ENCODE data around the gene RBBP7. TPM values are rescaled to one million over a fixed set of nuclear protein-coding genes. Genes with fewer than 3 reads are reported as not detected.

Gene RBBP7
- 145 TPM for total RNA-seq

DNA sequence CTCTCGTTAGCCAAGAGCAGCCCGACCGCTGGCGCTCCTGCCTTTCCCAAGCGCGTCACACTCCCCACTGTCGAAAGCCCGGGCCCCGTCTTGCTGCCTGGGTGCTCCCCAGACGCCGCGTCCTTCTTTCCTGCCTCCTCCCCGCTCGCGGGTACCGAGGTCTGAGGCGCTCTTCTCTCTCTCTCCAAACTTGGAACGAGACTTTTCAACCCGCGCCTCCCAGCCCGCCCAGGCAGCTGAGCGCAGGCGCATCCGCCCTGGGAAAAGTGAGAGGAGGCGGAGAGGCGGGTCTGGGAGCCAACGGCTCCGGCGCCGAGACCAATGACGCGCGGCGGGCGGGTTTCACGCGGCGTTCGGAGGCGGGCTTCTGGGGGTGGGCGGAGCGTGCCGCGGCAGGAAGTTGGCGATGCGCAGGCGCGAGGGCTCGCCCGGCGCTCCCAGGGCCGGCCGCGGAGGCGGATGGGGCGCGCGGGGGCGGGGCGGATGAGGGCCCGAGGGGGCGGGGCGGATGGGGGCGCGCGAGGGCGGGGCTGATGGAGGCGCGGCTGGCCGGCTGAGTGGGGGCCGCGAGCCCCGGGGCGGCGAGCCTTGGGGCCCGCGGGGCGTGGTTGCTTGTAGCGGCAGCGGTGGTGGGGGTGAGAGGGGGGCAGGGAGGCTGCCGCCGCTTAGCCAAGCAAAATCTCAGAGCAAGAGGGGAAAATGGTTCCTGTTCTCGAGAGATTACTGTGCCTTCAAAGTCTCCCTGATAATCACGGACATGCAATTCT, at the start of gene RBBP7:
Gene RBBP7 (minus strand): TSS at position 268 of the 767 bp plus-strand sequence. CDS start 309 bp downstream, outside the sequence.
- Histone ChIP-seq H3K27me3 (ENCODE audit: control insufficient read depth in 3 of 3, insufficient read depth in 3 of 3, low read length in 3 of 3) (peaks cover 0 to 18% (median 0%) of the 10 kb centered on the region in 3 donors), H3K27ac (ENCODE audit: low read depth, low read length) (peak within 1 kb of the TSS; percentile 89), H3K4me3 (ENCODE audit: low read length in 3 of 3) (peak within 1 kb of the TSS; percentile 74 to 82 (median 80)), H3K9me3 (ENCODE audit: control insufficient read depth in 3 of 3, low read length in 3 of 3) (no peaks in the 10 kb centered on the region), H3K9ac (ENCODE audit: low read depth in 1 of 3, low read length in 3 of 3) (peak within 1 kb of the TSS; percentile 74 to 90 (median 88)), H3K4me1 (ENCODE audit: control insufficient read depth in 3 of 3, insufficient read depth in 3 of 3, low read length in 3 of 3) (peaks cover 13 to 23% (median 22%) of the 10 kb centered on the region in 3 donors), H3K36me3 (ENCODE audit: control insufficient read depth in 3 of 3, insufficient read depth in 3 of 3, low read length in 3 of 3) (peaks cover 0 to 3% (median 0%) of the 10 kb centered on the region in 3 donors)

GRCh38 chrX:16918979-16919378, 48.8 kb upstream of the RBBP7 start:
- Histone ChIP-seq H3K36me3 (ENCODE audit: control insufficient read depth in 3 of 3, insufficient read depth in 3 of 3, low read length in 3 of 3) (no peaks in the 10 kb centered on the region), H3K27ac (ENCODE audit: low read depth, low read length) (no peak overlapping the region), H3K27me3 (ENCODE audit: control insufficient read depth in 3 of 3, insufficient read depth in 3 of 3, low read length in 3 of 3) (no peaks in the 10 kb centered on the region), H3K9me3 (ENCODE audit: control insufficient read depth in 3 of 3, low read length in 3 of 3) (no peaks in the 10 kb centered on the region), H3K4me3 (ENCODE audit: low read length in 3 of 3) (no peak overlapping the region), H3K4me1 (ENCODE audit: control insufficient read depth in 3 of 3, insufficient read depth in 3 of 3, low read length in 3 of 3) (no peaks in the 10 kb centered on the region), H3K9ac (ENCODE audit: low read depth in 1 of 3, low read length in 3 of 3) (no peak overlapping the region)

DNA sequence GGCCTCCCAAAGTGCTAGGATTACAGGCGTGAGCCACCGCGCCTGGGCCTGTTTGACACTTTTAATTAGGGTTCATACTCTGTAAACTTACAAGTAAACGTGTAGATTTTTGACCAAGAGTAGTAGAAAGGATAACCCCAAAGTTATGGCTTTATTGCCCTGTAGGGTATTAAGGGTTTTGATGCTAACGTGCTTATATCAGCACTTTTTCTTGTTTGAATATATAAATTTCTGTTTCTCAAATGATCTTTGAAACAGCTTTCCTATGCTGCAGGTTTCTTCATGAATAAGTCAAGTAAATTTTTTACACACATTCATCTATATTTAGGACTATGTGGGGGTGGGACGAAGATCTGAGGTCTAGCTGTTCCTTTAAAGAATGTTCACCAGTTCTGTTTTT, 47.0 kb upstream of the RBBP7 start:
- Histone ChIP-seq H3K4me3 (ENCODE audit: low read length in 3 of 3) (no peak overlapping the region), H3K9me3 (ENCODE audit: control insufficient read depth in 3 of 3, low read length in 3 of 3) (no peaks in the 10 kb centered on the region), H3K27me3 (ENCODE audit: control insufficient read depth in 3 of 3, insufficient read depth in 3 of 3, low read length in 3 of 3) (peaks cover 0 to 3% (median 0%) of the 10 kb centered on the region in 3 donors), H3K27ac (ENCODE audit: low read depth, low read length) (no peak overlapping the region), H3K9ac (ENCODE audit: low read depth in 1 of 3, low read length in 3 of 3) (no peak overlapping the region), H3K4me1 (ENCODE audit: control insufficient read depth in 3 of 3, insufficient read depth in 3 of 3, low read length in 3 of 3) (no peaks in the 10 kb centered on the region), H3K36me3 (ENCODE audit: control insufficient read depth in 3 of 3, insufficient read depth in 3 of 3, low read length in 3 of 3) (no peaks in the 10 kb centered on the region)

GRCh38 chrX:16916561-16916960, 46.4 kb upstream of the RBBP7 start:
- H3K27me3 ChIP-seq (ENCODE audit: control insufficient read depth in 3 of 3, insufficient read depth in 3 of 3, low read length in 3 of 3) = peaks cover 0 to 3% (median 0%) of the 10 kb centered on the region in 3 donors
- H3K9me3 ChIP-seq (ENCODE audit: control insufficient read depth in 3 of 3, low read length in 3 of 3) = no peaks in the 10 kb centered on the region
- H3K9ac ChIP-seq (ENCODE audit: low read depth in 1 of 3, low read length in 3 of 3) = no peak overlapping the region
- no peak overlapping the region for H3K27ac ChIP-seq (ENCODE audit: low read depth, low read length)
- H3K36me3 ChIP-seq (ENCODE audit: control insufficient read depth in 3 of 3, insufficient read depth in 3 of 3, low read length in 3 of 3) = no peaks in the 10 kb centered on the region
- no peak overlapping the region for H3K4me3 ChIP-seq (ENCODE audit: low read length in 3 of 3)
- H3K4me1 ChIP-seq (ENCODE audit: control insufficient read depth in 3 of 3, insufficient read depth in 3 of 3, low read length in 3 of 3) = no peaks in the 10 kb centered on the region

- no peak overlapping the region for H3K4me3 ChIP-seq (ENCODE audit: low read length in 3 of 3)
These were observed 43.9 kb upstream of the RBBP7 start for GRCh38 chrX:16914058-16914457.

DNA sequence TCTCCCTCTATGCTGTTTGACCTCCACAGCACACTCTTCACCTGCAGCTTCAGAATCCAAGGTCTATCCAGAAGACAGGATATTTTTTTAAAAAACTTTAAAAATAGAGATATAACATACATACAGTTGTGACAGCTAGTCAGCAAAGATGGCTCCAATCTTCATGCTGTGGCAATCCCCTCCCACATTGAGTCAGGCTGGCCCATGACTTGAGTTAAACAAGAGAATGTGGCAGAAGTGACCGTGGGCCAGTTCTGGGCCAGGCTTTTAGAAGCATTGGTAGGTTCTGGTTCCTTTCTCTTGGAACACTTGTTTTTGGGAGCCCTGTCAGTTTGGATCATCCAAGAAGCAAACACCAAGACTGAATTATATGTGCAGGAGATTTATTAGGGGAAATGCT, 40.2 kb upstream of the RBBP7 start:
- Histone ChIP-seq H3K4me3 (ENCODE audit: low read length in 3 of 3) (no peak overlapping the region), H3K4me1 (ENCODE audit: control insufficient read depth in 3 of 3, insufficient read depth in 3 of 3, low read length in 3 of 3) (no peaks in the 10 kb centered on the region), H3K36me3 (ENCODE audit: control insufficient read depth in 3 of 3, insufficient read depth in 3 of 3, low read length in 3 of 3) (no peaks in the 10 kb centered on the region), H3K9me3 (ENCODE audit: control insufficient read depth in 3 of 3, low read length in 3 of 3) (no peaks in the 10 kb centered on the region), H3K27me3 (ENCODE audit: control insufficient read depth in 3 of 3, insufficient read depth in 3 of 3, low read length in 3 of 3) (peaks cover 0 to 3% (median 0%) of the 10 kb centered on the region in 3 donors), H3K27ac (ENCODE audit: low read depth, low read length) (no peak overlapping the region), H3K9ac (ENCODE audit: low read depth in 1 of 3, low read length in 3 of 3) (no peak overlapping the region)

More at GRCh38 chrX:16914058-16914457, 43.9 kb upstream of the RBBP7 start:
- Histone ChIP-seq H3K4me1 (ENCODE audit: control insufficient read depth in 3 of 3, insufficient read depth in 3 of 3, low read length in 3 of 3) (no peaks in the 10 kb centered on the region), H3K9ac (ENCODE audit: low read depth in 1 of 3, low read length in 3 of 3) (no peak overlapping the region), H3K27me3 (ENCODE audit: control insufficient read depth in 3 of 3, insufficient read depth in 3 of 3, low read length in 3 of 3) (peaks cover 0 to 3% (median 0%) of the 10 kb centered on the region in 3 donors), H3K36me3 (ENCODE audit: control insufficient read depth in 3 of 3, insufficient read depth in 3 of 3, low read length in 3 of 3) (no peaks in the 10 kb centered on the region), H3K9me3 (ENCODE audit: control insufficient read depth in 3 of 3, low read length in 3 of 3) (no peaks in the 10 kb centered on the region), H3K27ac (ENCODE audit: low read depth, low read length) (no peak overlapping the region)

- Histone ChIP-seq H3K36me3 (ENCODE audit: control insufficient read depth in 3 of 3, insufficient read depth in 3 of 3, low read length in 3 of 3) (no peaks in the 10 kb centered on the region), H3K27me3 (ENCODE audit: control insufficient read depth in 3 of 3, insufficient read depth in 3 of 3, low read length in 3 of 3) (no peaks in the 10 kb centered on the region), H3K27ac (ENCODE audit: low read depth, low read length) (no peak overlapping the region)
These were observed 33.3 kb upstream of the RBBP7 start for GRCh38 chrX:16903274-16904022.

DNA sequence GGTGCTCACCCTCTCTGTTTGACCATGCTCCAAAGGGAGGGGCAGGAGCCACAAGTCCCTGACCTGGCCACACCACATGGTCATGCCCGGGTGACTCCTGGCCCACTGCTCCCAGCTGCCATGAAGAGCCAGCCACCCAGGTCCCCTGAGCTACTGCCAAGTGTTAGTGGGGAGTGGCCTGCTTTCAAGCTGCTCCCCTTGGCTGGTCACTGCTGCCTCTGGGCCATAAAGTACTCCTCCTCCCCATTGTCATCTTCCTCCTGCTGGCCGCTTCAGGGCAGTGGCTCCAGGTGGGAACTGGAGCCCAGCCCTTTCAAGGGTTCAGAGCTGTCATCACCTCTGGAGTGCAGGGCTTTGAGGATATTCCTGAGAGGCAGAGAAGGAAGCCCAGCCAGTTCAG, 27.3 kb upstream of the RBBP7 start:
- Histone ChIP-seq H3K4me1 (ENCODE audit: control insufficient read depth in 3 of 3, insufficient read depth in 3 of 3, low read length in 3 of 3) (no peaks in the 10 kb centered on the region), H3K36me3 (ENCODE audit: control insufficient read depth in 3 of 3, insufficient read depth in 3 of 3, low read length in 3 of 3) (no peaks in the 10 kb centered on the region), H3K4me3 (ENCODE audit: low read length in 3 of 3) (no peak overlapping the region), H3K27me3 (ENCODE audit: control insufficient read depth in 3 of 3, insufficient read depth in 3 of 3, low read length in 3 of 3) (peaks cover 0 to 16% (median 0%) of the 10 kb centered on the region in 3 donors), H3K9ac (ENCODE audit: low read depth in 1 of 3, low read length in 3 of 3) (no peak overlapping the region), H3K27ac (ENCODE audit: low read depth, low read length) (no peak overlapping the region), H3K9me3 (ENCODE audit: control insufficient read depth in 3 of 3, low read length in 3 of 3) (no peaks in the 10 kb centered on the region)

More at GRCh38 chrX:16903274-16904022, 33.3 kb upstream of the RBBP7 start:
- Histone ChIP-seq H3K4me1 (ENCODE audit: control insufficient read depth in 3 of 3, insufficient read depth in 3 of 3, low read length in 3 of 3) (no peaks in the 10 kb centered on the region), H3K9me3 (ENCODE audit: control insufficient read depth in 3 of 3, low read length in 3 of 3) (no peaks in the 10 kb centered on the region), H3K9ac (ENCODE audit: low read depth in 1 of 3, low read length in 3 of 3) (no peak overlapping the region), H3K4me3 (ENCODE audit: low read length in 3 of 3) (no peak overlapping the region)

GRCh38 chrX:16892504-16893362, 22.6 kb upstream of the RBBP7 start:
- H3K27me3 ChIP-seq (ENCODE audit: control insufficient read depth in 3 of 3, insufficient read depth in 3 of 3, low read length in 3 of 3) = peaks cover 0 to 15% (median 0%) of the 10 kb centered on the region in 3 donors

More at GRCh38 chrX:16892504-16893362, 22.6 kb upstream of the RBBP7 start:
- H3K36me3 ChIP-seq (ENCODE audit: control insufficient read depth in 3 of 3, insufficient read depth in 3 of 3, low read length in 3 of 3) = no peaks in the 10 kb centered on the region
- H3K4me1 ChIP-seq (ENCODE audit: control insufficient read depth in 3 of 3, insufficient read depth in 3 of 3, low read length in 3 of 3) = no peaks in the 10 kb centered on the region
- peak overlapping the region in 1 of 3 donors; percentile 7 for H3K4me3 ChIP-seq (ENCODE audit: low read length in 3 of 3)
- H3K9me3 ChIP-seq (ENCODE audit: control insufficient read depth in 3 of 3, low read length in 3 of 3) = no peaks in the 10 kb centered on the region
- H3K27ac ChIP-seq (ENCODE audit: low read depth, low read length) = no peak overlapping the region
- no peak overlapping the region for H3K9ac ChIP-seq (ENCODE audit: low read depth in 1 of 3, low read length in 3 of 3)

Measured in skeletal muscle tissue (tissue), 4 donors.